GM12873 (cell line): ENCODE results near the gene SARDH.

Experiments used
- CTCF ChIP-seq: IDR thresholded peaks from 2 replicates; pipeline ENCODE4 v1.5.1; 2012; ENCODE audit warnings: low read depth, mild to moderate bottlenecking, moderate library complexity, low read length, control low read depth; ENCODE audit not compliant: insufficient read depth; ENCODE audit errors: missing control alignments

SARDH gene

GRCh38 chr9:133715866-133716563 is 22.1 kb downstream of the SARDH start:
- TF ChIP-seq CTCF: peak; percentile 49

- no peak for TF ChIP-seq CTCF
These were observed 22.8 kb downstream of the SARDH start for GRCh38 chr9:133715295-133715865.

DNA sequence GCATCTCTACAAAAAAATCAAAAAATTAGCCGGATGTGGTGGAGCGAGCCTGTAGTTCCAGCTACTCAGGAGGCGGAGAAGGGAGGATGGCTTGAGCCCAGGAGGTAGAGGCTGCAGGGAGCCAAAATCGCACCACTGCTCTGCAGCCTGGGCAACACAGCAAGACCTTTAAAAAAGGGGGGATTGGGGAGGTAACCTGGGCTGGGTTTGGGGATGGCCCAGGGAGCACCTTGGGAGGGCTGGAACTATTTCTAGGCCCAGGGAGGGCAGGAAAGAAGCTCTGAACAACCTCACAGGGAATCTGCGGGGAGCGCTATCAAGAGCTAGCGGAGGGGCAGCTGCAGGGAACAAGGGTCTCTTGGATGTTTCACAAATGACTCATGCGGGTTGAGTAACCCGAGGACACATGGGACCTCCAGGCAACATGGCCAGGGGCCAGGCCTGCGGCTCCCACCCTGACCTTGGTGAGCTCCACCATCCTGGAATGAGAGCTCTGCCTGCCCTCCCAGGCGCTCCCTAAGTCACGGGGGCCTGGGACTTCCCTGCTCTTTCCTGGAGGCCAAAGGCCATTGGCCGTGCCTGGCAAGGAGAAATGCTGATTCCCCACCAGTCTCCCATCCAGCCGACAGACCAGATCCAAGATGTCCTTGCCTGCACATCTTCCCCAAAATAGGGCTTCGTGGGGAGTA is 23.4 kb downstream of the SARDH start:
- no peak for TF ChIP-seq CTCF

- no peak for TF ChIP-seq CTCF
These were observed 24.1 kb downstream of the SARDH start for GRCh38 chr9:133713960-133714495.

DNA sequence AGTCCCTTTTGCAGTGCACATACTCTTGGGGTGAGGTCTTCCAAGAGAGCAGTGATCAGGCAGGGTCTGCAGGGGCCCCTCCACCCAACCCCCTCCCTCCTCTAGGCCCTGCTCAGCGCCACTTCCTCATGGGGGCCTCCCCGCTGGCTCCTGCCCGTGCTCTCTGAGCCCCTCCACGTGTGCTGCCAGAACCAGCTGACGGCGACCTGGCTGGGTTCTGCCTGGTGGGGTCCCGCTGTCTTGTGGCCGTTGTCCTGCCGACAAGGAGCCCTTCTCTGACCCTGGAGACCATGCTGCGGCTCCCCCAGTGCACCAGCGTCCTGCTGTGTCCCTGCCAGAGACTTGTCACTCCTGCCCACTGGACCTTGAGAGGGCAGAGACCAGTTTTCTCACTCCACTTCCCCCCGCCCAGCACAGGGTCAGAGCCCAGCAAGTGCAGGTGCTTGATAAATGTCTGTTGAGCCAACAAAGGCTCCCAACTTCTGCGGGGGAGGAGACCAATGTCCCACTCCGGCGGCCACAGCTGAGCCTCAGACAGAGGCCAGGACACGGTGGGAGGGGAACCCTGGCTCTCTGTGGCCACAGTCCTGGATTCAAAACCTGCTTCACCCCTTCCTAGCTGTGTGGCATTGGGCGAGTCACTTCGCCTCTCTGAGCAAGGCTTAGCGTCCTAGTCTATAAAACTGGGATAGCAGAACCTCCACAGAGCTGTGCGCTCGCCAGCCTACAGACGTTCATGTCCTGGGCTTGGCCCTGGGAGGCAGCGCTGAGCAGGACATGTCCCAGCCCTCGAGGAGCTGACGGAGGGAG is 24.8 kb downstream of the SARDH start:
- no peak for TF ChIP-seq CTCF

GRCh38 chr9:133712221-133713100 is 25.7 kb downstream of the SARDH start:
- TF ChIP-seq CTCF: no peak
